GM12891 (cell line): ENCODE results near the gene APBB1IP.

Experiments
- POLR2A ChIP-seq: IDR thresholded peaks from 2 replicates; pipeline ENCODE4 v1.6.1; 2011; ENCODE audit warnings: low read depth, low read length, control low read depth
- POLR2AphosphoS5 ChIP-seq: IDR thresholded peaks from 2 replicates; pipeline ENCODE4 v1.6.1; 2011; ENCODE audit warnings: low read depth, low read length, control low read depth
- POU2F2 ChIP-seq: IDR thresholded peaks from 2 replicates; pipeline ENCODE4 v1.6.1; 2011; ENCODE audit warnings: low read depth, mild to moderate bottlenecking, control low read depth, low read length, moderate library complexity
- SPI1 ChIP-seq: IDR thresholded peaks from 2 replicates; pipeline ENCODE4 v1.6.1; 2011; ENCODE audit warnings: low read depth, low read length, control low read depth
- TAF1 ChIP-seq: IDR thresholded peaks from 2 replicates; pipeline ENCODE4 v1.6.1; 2011; ENCODE audit warnings: low read depth, low read length, control low read depth

GRCh38 chr10:26516540-26517101, 78.5 kb downstream of the APBB1IP start:
- TF ChIP-seq POLR2A (no peak), SPI1 (no peak), POU2F2 (no peak), POLR2AphosphoS5 (no peak), TAF1 (no peak)
